COLO668 (cell line): ENCODE results near the gene GSTA4.
A peak's percentile ranks its signal among the peaks of the same experiment; 100 is the strongest.
"Not testable (repeated sequence)": the region's sequence is repeated elsewhere in the genome, so short reads cannot be mapped to it uniquely, and the experiment has no call there.

Experiments used
- DNase-seq: peaks from one replicate; lab custom pipeline; 2025; ENCODE audit not compliant: unreplicated experiment; lab: John Stamatoyannopoulos, UW

Gene GSTA4

DNA sequence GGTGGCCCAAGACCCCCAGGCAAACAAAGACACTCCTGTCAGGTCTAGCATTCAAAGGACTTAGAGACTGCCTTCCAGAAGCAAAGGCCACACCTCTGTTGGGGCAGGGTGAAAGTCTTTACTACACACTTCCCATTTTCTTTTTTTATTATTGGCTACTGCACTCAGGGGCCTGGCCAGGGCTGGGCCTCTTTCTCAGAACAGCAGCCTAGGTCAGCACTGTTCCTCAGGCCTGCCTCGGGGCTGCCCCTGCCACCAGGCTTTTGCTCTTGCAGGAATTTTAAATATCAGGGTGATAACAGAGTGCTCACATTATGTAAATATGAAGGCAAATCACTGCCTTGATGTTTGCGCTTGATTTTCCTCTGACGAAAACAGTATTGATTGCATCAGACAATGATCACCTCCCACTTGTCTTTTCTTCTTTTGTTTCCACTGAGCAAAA, 18.5 kb downstream of the GSTA4 start:
- no peak for DNase-seq

DNA sequence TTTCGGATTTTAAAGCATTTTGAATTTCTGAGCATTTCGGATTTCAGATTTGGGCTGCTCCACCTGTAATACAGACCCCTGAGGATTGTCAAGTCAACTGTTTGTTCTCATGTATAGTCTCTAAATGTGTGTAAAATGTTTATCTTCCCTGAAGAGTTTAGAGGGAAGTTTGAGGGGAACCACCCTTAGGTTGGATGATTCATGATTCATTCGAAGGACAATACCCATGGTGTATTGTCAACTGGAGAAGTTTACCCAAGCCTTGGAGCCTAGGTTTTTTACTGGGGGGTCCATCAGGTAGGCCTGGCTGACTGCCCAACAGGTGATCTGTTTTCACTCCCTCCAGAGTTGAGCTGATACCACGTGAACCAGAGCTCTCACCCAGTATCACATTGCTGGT, 18.9 kb downstream of the GSTA4 start:
- DNase-seq = peak; percentile 10

DNA sequence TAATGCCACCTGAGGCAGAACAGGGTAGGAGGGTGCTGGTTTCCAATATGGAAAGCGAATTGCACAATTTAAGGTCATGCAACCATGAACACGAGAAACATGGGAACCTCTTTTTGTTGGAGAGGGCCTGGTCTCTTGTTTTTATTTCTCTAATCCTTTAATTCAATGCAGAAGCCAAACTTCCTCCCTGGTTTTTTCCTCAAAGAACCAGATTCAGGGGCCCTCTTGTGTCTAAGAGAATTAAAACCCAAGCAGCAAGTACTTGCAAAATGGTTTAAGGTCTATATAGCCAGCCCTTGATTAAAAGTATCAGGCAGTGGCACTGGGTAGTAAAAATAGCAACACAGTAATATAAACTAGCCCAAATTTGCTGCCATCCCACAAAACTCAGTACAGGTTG, 19.5 kb downstream of the GSTA4 start:
- DNase-seq = no peak

DNA sequence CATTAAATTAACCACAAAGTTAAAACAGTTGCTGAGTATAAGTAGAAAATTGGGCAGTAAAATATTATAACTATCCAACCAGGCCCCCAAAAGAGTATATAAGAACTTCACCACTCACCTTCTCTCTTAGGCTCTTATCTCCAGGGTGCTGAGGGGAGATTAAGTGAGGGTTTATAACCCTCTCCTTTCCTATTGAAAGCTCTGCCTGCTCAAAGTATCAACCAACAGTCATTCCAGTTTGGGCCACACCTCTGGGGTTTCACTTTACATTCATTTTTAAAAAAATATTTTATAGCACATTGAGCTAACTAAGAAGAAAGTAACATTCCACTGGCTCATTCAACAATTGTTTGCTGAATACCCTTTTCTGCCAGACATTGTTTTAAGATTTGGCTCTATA, 22.1 kb downstream of the GSTA4 start:
- no peak for DNase-seq

DNA sequence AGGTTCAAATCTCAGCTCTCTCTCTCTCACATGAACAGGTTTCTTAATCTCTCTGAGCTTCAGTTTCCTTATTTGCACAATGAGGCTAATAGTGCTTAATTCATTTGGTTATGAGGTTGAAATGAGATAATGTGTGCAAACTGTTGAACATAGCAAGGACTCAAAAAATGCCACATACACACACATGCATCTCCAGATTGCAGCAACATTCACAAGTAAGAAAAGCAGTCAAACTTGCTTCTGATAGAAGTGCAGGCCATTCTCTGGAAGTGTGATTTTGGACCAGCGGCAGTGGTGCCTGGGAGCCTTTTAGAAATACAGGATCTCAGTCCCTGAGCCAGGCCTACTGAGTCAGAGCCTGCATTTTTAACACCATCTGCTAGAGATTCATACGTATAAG, 25.7 kb downstream of the GSTA4 start:
- DNase-seq = no peak

DNA sequence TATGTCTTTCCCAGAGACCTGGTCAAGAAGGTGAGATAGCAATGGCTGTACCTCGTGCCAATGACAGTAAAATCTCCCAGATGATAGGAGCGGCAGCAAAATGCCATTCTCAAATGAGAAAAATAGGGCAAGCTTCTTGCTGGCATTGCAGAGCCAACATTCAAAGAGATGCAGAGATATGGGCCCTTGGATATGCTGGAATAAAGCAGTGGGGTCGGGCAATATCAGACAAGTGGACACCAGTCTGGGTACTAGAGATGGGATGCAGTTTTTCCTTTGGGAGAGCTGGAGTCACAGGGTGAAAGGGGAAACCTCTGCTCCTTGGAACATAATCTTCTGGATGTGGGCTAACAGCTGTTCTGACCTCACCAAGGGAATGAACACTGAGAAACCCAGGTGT, 29.0 kb downstream of the GSTA4 start:
- DNase-seq = no peak

DNA sequence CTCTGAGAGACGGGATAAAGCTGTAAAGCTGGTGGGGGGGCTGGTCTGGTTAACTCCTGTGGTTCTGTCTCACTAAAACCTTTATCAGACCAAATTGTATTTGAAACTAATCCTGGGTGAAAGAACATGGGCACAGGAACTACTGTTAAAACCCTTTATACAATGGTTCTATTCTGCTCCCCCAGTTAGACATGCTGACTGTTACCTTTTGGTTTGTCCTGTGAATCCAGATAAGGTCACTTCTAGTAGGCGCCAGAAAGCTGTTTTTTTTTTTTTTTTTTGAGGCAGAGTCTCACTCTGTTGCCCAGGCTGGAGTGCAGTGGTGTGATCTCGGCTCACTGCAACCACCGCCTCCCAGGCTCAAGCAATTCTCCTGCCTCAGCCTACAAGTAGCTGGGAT, 29.7 kb downstream of the GSTA4 start:
- DNase-seq = no peak

DNA sequence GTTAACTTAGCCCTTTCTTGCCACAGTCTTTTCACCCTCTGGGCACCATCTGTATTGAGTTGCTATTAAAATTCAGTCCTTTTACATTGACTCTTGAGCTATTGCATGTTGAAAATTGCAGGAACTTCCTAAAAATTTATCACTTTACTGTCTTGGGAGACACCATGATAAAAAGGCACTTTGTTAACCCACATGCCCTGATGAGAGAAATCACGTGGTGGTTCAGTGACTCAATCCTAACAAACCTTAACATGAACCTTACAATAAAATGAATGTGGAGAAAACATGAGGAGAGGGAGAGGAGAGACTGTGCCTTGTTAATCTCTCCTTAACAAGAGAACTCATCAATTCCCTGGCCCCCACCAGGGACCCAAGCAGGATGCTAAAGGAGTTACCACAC, 30.8 kb downstream of the GSTA4 start:
- no peak for DNase-seq

DNA sequence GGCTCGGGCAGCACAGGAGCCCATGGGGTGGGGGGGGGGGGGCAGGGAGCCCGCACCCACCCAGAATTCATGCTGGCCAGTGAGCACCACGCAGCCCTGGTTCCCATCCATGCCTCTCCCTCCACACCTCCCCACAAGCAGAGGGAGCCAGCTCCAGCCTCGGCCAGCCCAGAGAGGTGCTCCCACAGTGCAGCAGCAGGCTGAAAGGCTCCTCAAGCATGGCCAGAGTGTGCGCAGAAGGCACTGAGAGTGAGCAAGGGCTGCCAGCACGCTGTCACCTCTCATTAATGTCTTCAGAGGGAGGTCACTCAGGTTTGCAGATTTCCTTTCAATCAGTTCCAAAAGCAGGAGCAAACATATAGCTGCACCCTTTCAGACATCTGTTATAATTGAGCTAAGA, 32.4 kb downstream of the GSTA4 start:
- DNase-seq = no peak

DNA sequence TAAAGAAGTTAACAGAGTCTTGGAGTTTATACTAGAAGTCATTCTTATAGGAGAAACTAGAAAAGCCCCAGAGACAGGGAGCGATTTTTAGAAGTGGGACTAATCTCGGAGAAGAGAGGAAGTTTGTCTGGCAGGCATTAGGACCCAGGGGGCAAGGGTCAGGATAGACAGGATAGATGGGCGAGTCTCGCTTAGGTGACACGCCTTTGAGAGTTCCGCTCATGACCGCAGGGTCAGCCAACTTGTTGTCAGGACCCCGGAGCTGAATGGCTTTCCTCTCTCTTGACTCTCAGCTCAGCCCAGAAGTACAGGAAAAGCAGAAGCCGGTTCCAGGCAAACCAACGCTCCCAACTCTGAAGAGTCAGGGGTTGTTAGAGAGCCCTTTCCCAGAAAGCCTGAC, 34.1 kb downstream of the GSTA4 start:
- not testable (repeated sequence) for DNase-seq

DNA sequence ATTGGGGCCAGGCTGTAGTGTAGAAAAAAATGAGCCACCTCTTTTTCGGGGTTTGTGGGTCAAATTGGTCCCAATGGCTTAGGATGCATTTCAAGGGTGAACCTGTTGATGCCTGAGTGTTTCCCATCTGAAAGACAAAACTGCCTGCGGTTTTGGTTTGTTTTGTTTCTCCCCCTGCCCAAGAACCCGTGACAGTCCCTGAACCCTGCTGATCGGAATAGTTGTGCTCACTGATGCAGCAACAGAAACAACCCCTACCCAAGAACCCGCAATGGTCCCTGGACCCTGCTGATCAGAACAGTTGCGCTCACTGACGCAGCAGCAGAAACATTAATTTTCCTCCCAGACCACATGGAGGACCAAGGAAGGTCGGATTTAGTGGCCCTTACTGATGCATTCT, 34.9 kb downstream of the GSTA4 start:
- not testable (repeated sequence) for DNase-seq

DNA sequence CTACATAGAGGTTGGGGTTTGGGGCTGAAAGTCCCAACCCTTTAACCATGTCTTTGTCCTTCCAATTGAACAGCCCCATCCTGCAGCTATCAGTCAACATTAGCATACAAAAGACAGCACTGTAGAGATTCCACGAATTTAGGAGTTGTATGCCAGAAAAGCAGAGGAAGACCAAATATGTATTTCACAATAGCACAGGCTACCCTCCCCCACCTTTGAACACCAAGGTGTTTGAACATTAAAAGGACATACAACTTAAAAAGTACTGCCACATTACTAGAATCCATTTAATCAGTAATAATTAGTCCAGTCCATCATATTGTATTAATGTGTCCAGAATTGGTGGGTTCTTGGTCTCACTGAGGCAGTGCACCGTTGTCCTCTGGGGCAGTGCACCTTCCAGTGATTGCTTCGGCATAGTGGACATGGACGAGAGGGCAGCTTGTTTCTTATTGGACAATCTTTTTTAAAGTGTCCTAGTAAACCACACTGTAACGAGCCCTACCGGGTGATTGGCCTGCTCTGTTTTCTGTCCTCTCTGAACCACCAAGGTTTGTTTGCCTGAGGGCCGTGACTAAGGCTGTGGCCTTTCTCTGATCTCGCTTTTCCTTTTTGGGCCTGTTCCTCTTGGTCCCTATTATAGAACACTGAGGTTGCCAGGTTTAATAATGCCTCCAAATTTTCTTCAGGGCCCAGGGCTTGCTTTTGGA, 36.4 kb downstream of the GSTA4 start:
- no peak for DNase-seq

DNA sequence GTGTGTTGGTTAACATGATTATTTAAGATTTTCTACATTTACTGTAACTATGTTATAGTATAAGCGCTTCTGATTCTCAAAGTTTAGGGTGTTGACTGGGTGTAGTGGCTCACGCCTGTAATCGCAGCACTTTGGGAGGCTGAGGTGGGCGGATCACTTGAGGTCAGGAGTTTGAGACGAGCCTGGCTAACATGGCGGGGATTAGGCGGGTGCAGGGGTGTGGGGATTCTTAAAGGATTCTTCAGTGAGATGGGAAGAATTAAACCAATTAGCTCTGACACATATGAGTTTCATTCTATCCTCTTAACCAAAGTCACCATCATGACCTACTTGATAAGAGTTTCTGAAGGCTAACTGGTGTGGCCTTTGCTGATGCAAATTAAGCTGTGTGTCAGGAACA, 39.2 kb downstream of the GSTA4 start:
- no peak for DNase-seq

DNA sequence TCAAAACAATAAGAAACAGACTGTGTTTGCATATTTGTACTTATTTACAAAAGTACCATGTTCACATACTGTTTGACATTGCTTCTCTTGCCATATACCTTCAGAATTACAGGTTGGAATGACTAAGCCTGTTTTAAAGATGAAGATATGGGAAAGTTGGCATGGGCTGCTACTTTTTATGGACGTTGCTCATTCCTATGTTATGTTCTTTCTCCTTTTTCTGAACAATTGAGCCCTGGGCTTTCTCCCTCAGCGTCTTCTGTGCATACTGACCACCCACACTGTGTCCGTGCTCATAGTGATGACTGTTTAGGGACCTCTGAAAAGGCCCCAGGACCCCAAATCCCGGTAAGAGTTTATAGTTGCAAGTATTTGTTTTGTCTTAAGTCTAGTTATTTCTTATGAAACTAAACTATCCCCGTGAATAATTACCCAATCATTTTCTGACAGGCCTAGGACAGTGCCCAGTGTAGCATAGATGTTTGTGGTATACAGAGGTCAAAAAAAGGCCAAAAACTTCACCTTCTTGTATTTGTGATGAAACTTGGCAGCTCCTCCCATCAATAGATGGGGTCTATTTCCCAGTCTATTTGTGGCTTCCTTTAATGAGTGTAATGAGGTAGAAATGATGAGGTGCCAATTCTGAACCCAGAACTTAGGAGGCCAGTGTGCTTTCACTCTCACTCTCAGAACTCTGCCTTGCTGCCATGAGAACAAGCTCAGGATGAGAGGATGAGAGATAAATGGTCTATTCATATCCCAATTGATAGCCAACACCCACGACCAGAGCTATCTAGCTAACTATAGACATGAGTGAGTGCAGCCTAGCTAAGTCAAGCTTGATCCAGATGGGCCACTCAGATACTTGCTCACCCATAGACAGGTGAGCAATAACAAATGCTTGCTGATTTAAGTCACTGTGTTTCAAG, 40.9 kb downstream of the GSTA4 start:
- no peak for DNase-seq

DNA sequence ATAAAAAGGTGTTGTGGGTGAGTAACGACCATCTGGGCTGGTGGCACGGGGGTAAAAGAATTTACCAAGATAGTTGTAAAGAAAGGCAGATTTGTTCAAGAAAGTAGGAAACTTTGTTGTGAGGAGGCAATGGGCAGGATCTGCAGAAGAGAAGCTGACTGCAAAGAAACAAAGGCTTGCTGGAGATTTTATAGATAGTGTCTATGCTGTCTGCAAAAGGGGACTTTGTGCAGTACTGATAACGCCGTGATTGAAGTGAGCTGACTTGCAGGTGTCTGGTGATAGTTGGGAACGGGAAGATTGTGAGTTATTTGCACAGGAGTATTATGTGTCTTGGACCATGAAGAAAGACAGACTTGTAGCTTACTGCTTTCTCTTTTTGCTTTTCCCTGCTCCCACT, 48.8 kb downstream of the GSTA4 start:
- no peak for DNase-seq

DNA sequence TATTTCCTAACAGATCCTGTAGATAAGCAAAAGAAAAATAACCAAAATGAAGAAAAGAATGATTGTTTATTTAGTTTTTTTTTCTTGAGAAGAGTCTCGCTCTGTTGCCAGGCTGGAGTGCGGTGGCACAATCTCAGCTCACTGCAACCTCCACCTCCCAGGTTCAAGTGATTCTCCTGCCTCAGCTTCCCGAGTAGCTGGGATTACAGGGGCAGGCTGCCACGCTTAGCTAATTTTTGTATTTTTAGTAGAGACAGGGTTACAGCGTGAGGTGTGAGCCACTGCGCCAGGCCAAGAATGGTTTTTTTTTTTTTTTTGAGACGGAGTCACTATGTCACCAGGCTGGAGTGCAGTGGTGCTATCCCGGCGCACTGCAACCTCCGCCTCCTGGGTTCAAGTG, 52.3 kb downstream of the GSTA4 start:
- DNase-seq = not testable (repeated sequence)

DNA sequence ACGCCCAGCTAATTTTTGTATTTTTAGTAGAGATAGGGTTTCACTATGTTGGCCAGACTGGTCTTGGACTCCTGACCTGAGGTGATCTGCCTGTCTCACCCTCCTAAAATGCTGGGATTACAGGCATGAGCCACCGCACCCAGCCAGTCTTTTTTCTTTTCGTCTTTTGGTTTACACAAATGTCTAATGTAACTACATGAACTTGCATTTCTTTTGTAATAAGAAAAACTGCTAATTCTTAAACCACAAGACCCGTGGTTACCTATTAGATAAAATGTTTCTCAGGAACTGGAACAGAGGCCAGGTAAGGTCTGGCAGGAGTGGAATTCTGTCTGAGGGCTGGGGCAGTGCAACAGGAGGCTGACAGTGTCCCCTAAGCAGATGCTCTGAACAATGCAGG, 52.9 kb downstream of the GSTA4 start:
- DNase-seq = no peak

DNA sequence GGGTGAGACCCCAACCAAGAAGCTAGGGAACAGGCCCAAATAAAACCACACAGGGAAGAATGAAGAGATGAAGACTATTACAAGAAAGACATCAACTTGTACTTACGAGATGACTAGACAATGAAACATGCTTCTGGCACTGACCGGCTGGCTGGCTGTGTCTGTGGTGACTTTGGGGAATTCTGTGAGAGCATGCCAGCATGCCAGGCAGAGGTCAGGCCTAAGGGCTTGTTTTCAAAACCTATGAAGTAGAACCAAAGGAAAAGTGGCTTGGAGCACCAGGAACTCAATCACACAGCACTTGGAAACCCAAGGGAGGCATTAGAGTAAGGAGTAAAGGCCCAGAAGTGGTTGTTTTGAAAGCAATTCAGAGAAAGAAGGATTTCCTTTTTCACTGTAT, 57.2 kb downstream of the GSTA4 start:
- no peak for DNase-seq

DNA sequence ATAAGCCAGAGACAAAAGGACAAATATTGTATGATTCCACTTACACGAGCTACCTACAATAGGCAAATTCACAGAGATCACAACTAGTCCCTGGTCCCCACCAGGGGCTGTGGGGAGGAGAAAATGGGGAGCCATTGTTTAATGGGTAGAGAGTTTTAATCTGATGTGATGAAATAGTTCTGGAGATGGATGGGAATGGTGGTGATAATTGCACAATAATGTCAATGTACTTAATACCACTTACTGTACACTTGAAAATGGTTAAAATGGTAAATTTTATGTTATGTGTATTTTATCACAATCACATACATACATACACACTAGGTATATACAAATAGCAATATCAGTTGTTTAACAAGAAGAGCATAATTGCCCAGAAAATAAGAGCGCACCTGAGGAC, 61.3 kb downstream of the GSTA4 start:
- no peak for DNase-seq

DNA sequence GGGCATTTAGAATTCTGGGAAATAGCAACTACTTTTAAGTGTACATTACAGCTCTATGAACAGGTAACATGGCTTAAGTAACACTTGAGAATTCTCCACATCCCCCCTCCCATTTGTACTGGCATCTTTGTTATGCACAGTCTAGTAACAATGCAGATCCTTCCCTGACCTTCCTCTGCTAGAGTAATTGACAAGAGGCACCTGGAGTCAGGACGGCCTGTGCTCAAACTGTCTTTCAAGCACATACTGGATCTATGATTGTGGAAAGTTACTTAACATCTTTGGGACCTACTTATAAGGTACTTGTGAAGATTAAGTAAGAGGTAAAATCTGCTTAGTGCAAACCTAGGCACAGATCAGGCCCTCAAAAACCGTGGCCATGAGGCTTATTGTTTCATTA, 63.7 kb downstream of the GSTA4 start:
- DNase-seq = no peak

DNA sequence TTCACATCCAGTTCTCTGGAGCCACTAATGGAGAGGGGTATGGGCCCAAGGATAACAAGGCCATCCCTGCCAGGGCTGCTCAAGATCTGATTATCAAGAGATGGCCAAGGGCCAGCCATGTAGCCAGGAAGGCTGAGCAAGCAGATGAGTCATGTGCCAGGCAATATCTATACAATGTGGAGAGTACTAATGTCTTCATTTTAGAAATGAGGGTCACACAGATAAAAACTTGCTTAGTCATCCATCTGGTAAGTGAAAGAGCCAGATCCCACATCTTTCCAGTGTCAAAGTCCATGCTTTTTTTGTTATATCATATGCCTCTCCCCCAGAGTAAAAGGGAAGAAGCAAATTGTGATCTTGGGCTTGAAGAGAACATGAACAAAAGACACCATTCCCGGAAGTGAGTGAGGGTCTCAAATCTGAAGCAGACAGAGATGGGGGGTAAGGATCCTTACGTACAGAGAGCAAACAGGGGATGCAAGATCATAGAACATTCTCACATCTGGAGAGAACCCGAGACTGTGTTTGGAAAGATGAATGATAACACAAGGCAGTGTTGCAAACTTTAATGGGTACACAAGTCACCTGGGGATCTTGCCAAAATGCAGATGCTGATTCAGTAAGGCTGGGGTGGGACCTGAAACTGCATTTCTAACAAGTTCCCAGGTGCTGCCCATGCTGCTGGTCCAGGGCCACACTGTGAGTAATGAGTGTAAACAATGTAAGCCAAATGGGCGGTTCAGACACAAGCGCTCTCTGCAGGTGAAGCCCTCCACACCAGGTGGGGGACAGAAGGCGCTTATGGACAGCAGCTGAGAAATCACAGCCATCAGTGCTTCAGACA, 65.5 kb downstream of the GSTA4 start:
- peak; percentile 22 for DNase-seq
